HG03097 (cell line): ENCODE measurements around the gene POU3F4.

Experiments used
- ATAC-seq: cut with Tn5 transposase; IDR thresholded peaks from one replicate; pipeline ENCODE4 v1.9.1; 2021; ENCODE audit not compliant: unreplicated experiment, low FRiP score

POU3F4 gene

GRCh38 chrX:83508006-83508405 lies at the start of gene POU3F4:
Gene POU3F4 (plus strand): TSS chrX:83508290. CDS start chrX:83508325, 35 bp downstream.
- peak; percentile 61 for ATAC-seq

GRCh38 chrX:83469551-83469950 lies 38.5 kb upstream of the POU3F4 start:
- no peak for ATAC-seq

GRCh38 chrX:83495898-83496297 lies 12.2 kb upstream of the POU3F4 start:
- ATAC-seq: no peak

- no peak for ATAC-seq
Measured at GRCh38 chrX:83501003-83501402, 7.1 kb upstream of the POU3F4 start.

GRCh38 chrX:83501530-83501929 lies 6.6 kb upstream of the POU3F4 start:
- ATAC-seq: no peak

- ATAC-seq: no peak
Measured at GRCh38 chrX:83504721-83505479, 3.2 kb upstream of the POU3F4 start.

- no peak for ATAC-seq
Measured at GRCh38 chrX:83508526-83509253, 600 bp downstream of the POU3F4 start.

- no peak for ATAC-seq
Measured at GRCh38 chrX:83509254-83509801, 1.2 kb downstream of the POU3F4 start.

GRCh38 chrX:83510510-83511062 lies 2.5 kb downstream of the POU3F4 start:
- ATAC-seq: no peak

GRCh38 chrX:83511208-83511607 lies 3.1 kb downstream of the POU3F4 start:
- ATAC-seq: no peak

- no peak for ATAC-seq
Measured at GRCh38 chrX:83512111-83512510, 4.0 kb downstream of the POU3F4 start.

GRCh38 chrX:83516597-83516996 lies 8.5 kb downstream of the POU3F4 start:
- no peak for ATAC-seq

- no peak for ATAC-seq
Measured at GRCh38 chrX:83521905-83522304, 13.8 kb downstream of the POU3F4 start.

GRCh38 chrX:83529950-83530349 lies 21.9 kb downstream of the POU3F4 start:
- ATAC-seq: no peak

GRCh38 chrX:83535417-83536196 lies 27.5 kb downstream of the POU3F4 start:
- ATAC-seq: peak; percentile 75
